HL-60/S4 (cell line): Measurements from ENCODE around the gene SHC2.
"Not testable (repeated sequence)": the region's sequence is repeated elsewhere in the genome, so short reads cannot be mapped to it uniquely, and the experiment has no call there.

Experiments
- in situ Hi-C: fragments of 300-500 bp; cut with MboI; formaldehyde crosslinking; loops from 2 replicates; pipeline ENCODE4 v1.14.3; 2022; ENCODE audit warnings: low sequenced_read_pairs

SHC2 gene

DNA sequence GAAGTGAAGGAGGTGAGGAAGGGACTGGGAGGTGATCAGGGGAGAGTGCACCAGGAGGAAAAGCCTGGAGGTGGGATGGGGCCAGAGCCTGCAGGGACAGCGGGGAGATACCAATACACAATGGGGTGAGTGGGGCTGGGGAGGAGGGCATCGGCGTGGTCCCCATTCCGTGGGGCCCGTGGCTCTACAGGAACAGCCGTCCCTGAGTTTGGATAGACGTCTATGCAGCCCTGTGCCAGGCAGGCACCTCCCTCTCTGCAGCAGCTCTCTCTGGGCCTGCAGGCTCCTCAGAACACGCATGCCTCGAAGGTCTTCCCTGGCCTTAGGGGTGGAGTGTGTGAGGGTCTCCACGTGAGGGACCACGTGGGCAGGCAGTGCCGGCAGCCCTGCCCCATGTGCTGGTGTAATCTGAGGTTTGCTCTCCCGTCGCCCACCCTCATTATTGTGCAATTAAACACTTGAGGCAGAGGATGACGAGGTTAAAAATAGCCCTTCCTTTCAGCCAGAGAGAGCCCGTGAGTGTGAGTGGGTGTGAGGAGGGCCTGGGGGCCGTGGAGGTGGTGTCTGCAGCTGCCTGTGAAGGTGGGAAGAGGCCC lies 68.4 kb downstream of the SHC2 start:
- in situ Hi-C loops = no loop called here

DNA sequence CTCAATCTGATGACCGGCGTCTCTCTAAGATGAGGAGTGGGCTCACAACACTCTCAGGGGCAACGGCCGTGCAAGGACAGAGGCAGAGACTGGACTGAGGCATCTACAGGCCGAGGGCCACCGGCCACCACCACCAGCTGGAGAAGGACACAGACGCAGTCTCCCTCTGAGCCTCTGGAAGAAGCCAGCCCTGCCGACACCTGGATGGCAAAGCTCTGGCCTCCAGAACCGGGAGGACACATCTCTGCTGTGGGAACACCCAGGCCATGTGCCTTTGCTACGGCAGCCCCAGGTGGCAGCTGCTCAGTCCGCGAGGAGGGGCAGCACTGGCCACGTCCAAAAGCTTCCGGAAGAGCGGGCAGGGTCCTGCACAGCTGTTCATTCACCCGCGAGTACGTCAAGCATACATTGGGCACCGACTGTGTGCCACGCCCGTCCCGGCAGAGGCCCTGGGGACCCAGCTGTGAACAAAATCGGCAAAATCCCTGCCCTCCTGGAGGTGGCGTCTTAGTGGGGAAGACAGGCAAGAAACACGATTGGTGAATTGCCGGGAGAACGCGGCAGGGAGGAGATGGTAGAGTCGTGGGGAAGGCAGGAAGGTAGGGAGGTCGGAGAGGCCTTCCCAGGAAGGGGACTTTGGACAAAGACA lies 69.0 kb downstream of the SHC2 start:
- in situ Hi-C loops = no loop called here

DNA sequence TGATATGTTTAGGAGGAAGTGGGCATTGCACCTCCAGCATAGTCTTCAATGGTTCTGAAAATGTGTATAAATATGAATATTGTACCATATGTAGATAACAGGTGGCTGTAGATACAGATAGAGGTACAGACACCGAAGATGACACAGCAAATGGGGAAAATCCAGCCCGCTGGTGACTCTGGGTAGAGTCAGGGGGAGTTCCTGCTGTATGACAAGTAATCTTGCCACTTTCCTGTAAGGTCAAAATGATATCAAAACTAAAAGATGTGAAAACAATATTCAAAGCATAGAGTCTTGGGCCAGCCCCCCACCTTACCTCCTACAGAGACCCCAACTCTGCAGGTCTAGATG lies 69.7 kb downstream of the SHC2 start:
- in situ Hi-C loops = no loop called here

DNA sequence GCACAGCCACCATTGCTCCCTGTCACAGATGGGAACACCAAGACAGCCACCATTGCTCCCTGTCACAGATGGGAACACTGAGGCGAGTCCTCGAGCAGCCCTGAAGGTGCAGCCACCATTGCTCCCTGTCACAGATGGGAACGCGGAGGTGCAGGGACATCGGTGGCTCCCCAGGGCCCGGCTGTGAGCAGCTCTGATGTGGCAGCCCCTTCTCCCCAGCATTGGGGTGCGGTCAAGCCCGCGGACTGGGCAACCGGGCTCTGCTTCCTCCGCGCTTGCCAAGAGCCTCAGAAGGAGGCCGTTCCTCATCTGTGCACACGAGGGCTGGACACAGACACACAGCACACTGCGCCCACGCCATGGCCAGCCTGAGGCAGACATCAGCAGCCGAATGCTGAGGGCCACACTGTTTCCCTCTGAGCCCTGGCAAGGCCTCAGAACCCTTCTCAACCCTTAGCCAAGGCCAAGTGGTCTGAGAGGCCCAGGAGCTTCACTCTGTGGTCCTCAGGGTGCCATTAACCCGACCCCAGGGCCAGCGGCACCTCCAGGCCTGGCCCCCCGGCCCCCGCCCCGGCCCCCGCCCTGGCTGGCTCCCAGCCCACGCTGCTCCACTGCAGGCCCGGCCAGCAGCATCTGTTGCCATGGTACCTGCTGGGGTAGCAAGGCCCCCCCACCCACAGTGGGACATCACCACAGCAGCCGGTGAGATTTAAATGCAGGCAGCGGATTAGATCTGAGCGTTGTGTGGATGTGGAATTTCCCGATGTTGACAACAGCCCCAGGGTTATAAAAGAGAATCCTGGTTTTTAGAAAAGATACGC lies 70.2 kb downstream of the SHC2 start:
- in situ Hi-C loops = no loop called here

DNA sequence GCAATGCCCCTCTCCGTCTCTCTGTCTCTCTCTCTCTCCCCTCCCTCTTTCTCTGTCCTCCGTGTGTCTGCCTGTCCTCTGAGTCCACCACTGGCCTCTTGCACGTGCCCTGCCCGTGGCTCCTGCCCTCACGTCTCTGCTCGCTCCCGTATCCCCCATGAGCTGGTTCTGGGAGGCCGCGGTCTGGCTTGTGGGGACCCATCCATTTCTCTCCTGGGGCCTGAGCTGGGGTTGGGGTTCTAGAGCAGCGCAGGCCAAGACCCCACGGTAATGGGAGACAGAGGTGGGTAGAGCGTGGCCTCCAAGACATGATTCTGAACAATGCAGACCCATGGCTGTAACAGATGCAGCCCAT lies 70.9 kb downstream of the SHC2 start:
- in situ Hi-C loops = no loop called here

DNA sequence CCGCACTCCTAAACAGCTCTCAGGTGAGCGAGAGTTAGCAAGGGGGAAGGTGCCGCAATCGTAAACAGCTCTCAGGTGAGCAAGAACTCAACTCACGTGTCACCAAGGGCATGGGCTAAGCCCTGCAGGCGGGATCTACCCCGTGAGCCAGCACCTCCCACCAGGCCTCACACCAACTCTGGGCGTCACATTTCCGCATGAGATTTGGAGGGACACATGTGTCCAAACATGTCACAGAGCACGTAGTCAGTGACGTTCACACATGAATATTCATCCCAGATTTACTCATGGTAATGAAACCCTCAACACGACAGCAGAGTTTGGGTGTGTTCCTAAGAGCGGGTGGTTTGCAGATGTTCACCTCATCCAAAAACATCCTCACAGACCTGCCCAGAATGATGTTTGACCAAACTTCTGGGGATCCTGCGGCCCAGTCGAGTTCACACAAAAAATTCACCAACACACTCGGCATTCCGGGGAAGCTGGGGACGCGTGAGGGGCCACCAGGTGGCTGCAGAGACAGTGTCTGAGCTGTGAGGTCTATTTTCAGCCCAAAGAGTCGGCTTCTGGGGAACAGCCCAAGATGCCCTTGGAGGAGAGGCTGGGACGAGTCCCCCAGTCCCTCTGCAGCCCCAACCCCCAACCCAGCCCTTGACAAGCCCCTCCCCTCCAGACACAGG lies 71.4 kb downstream of the SHC2 start:
- in situ Hi-C loops = no loop called here

DNA sequence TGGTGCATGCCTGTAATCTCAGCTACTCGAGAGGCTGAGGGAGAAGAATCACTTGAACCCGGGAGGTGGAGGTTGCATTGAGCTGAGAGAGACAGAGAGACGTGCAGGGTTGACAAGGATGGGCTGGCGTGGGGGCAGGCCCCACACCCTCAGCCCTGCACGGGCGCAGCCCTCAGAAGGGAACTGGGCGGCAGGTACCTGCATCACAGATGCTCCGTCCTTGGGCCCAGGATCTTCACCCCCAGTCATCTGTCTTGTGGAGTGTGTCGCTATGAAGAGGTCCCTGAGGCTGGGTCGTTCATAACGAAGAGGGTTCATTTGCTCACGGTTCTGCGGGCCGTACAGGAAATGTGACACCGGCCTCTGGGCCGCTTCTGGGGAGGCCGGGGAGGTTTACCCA lies 72.1 kb downstream of the SHC2 start:
- in situ Hi-C loops = no loop called here

DNA sequence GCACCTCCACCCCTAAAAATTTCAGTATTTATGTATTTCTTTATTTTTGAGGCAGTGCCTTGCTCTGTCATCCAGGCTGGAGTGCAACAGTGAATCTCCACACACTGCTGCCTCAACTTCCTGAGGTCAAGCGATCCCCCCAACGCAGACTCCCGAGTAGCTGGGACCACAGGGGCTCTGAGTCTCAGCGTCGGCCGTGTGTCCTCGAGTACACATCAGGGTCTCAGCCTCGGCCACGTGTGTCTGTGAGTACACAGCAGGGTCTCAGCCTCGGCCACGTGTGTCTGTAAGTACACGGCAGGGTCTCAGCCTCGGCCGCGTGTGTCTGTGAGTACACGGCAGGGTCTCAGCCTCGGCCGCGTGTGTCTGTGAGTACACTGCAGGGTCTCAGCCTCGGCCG lies 73.1 kb downstream of the SHC2 start:
- in situ Hi-C loops = no loop called here

DNA sequence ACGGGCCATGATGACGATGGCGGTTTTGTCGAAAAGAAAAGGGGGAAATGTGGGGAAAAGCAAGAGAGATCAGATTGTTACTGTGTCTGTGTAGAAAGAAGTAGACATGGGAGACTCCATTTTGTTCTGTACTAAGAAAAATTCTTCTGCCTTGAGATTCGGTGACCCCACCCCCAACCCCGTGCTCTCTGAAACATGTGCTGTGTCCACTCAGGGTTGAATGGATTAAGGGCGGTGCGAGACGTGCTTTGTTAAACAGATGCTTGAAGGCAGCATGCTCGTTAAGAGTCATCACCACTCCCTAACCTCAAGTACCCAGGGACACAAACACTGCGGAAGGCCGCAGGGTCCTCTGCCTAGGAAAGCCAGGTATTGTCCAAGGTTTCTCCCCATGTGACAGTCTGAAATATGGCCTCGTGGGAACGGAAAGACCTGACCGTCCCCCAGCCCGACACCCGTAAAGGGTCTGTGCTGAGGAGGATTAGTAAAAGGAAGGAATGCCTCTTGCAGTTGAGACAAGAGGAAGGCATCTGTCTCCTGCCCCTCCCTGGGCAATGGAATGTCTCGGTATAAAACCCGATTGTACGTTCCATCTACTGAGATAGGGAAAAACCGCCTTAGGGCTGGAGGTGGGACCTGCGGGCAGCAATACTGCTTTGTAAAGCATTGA lies 74.1 kb downstream of the SHC2 start:
- in situ Hi-C loops = not testable (repeated sequence)

DNA sequence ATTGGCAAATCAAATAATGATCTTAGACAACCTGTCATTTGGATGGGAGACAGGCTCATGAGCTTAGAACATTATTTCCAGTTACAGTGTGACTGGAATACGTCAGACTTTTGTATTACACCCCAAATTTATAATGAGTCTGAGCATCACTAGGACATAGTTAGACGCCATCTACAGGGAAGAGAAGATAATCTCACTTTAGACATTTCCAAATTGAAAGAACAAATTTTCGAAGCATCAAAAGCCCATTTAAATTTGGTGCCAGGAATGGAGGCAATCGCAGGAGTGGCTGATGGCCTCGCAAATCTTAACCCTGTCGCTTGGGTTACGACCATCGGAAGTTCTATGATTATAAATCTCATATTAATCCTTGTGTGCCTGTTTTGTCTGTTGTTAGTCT lies 74.6 kb downstream of the SHC2 start:
- in situ Hi-C loops = not testable (repeated sequence)

DNA sequence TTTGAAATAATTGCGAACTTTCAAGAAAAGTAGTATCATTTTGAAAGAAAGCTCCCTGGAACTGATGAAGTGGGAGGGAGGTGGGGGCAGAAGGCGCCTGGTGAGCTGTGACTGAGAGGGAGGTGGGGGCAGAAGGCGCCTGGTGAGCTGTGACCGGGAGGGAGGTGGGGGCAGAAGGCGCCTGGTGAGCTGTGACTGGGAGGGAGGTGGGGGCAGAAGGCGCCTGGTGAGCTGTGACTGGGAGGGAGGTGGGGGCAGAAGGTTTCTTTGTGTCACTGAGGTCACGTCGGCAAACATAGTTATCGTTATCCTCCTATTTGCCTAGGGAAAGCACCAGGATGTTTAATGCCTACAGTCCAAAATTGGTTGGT lies 76.0 kb downstream of the SHC2 start:
- in situ Hi-C loops = no loop called here

DNA sequence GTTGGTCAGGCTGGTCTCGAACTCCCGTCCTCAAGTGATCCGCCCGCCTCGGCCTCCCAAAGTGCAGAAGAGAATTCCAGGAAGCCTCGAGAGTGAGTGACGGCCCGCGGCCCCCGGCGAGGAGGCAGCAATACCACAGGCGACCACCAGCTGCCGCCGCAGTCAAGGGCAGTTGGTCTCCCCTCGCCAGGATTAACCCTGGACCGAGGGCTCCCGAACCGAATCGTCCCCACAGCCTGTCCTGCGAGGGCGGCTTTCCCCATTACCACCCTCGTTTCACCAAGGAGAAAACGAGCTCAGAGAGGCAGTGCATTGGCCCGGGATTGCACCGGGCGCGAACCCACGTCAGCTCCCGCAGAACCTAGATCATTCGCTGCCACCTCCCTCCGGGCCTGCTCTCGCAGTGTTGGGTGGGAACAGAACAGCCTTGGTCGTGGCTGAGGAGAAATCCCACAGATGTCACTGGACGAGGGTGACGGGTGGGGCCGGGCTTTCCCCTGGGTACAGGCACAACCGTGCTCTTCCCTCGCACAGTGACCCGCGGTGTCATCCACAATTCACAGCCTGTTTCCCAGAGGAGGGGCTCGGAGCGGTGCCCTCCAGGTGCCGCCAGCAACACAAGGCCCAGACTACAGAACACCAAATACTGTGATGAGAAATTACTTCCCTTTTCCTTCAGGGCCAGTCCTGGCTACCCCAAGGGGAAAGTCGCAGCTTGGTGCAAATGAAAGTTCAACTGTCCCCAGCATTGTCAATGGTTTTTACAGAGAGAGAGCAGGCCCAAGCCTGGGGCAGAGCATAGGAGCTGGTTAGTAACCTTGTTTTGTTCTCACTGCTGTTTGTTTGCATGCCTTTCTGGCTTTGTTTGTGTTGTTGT lies 76.7 kb downstream of the SHC2 start:
- in situ Hi-C loops = no loop called here

DNA sequence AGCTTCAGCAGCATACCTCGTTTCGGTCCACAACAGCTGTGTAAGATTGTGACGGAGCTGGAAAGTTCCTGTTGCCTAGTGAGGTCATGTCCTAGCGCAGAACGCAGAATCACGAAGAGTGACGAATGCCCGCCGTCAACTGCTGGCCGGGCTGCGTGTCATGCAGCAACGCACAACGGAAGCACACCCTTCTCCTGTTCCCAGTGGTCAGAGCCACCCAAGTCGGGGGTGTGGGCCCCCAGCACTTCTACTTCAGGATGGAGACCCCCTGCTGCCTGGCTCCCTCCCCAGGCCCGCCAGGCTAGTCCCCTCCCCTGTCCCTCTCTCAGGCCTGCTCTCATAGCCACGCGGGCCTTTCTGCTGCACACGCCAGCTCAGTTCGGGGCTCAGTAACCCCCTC lies 77.8 kb downstream of the SHC2 start:
- in situ Hi-C loops = no loop called here

DNA sequence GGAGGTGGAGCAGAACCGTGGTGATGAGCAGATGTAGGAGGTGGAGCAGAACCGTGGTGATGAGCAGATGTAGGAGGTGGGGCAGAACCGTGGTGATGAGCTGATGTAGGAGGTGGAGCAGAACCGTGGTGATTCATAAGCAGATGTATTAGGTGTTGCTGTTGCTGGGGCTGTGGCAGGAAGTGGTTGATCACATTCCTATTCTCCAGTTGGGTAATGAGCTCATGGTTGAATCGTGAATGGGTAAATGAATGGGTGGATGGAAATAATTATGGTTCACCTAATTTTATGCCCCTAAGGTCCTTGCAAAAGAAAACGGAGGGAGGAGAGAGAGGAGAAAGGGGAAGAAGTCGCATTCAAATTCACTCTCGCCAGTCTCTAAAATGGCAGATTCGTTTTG lies 78.3 kb downstream of the SHC2 start:
- in situ Hi-C loops = not testable (repeated sequence)

DNA sequence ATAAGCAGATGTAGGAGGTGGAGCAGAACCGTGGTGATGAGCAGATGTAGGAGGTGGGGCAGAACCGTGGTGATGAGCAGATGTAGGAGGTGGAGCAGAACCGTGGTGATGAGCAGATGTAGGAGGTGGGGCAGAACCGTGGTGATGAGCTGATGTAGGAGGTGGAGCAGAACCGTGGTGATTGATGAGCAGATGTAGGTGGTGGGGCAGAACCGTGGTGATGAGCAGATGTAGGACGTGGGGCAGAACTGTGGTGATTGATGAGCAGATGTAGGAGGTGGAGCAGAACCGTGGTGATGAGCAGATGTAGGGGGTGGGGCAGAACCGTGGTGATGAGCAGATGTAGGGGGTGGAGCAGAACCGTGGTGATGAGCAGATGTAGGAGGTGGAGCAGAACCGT lies 78.9 kb downstream of the SHC2 start:
- in situ Hi-C loops = not testable (repeated sequence)

DNA sequence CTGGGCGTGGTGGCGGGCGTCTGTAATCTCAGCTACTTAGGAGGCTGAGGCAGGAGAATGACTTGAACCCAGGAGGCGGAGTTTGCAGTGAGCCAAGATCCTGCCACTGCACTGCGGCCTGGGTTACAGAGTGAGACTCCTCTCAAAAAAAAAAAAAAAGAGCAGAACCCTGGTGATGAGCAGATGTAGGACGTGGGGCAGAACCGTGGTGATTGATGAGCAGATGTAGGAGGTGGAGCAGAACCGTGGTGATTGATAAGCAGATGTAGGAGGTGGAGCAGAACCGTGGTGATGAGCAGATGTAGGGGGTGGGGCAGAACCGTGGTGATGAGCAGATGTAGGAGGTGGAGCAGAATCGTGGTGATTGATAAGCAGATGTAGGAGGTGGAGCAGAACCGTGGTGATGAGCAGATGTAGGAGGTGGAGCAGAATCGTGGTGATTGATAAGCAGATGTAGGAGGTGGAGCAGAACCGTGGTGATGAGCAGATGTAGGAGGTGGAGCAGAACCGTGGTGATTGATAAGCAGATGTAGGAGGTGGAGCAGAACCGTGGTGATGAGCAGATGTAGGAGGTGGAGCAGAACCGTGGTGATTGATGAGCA lies 80.1 kb downstream of the SHC2 start:
- in situ Hi-C loops = not testable (repeated sequence)

DNA sequence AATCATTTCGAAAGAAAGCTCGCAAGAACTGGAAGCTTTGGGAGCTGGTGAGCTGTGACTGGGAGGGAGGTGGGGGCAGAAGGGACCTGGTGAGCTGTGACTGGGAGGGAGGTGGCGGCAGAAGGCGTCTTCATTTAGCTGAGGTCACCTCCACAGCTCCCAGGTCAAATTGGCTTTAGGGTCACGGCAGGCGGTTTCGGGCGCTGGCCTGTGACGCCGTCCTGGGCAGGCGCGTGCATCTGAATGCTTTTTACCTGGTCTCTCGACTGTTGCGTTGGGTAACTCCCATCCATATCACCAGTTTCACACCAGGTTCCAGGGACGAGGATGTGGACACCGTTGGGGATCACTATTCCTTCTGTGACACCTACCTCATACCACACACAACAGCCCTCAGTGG lies 81.0 kb downstream of the SHC2 start:
- in situ Hi-C loops = no loop called here

DNA sequence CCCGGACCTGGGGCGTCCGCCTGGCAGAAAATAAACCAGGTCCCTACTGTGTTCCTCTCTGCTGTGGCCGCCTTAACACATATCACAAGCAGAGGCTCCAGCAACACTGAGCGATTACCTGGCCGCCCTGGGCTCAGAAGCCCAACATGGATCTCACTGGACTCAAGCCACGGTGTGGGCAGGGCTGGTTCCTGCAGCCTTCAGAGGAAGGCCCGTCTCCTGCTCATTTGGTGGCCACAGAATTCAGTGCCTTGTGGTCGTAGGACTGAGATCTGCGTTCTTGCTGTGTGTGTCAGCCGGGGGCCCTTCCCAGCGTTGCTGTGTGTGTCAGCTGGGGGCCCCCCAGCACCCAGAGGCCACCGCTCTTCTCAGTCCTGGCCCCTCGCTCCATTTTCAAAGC lies 82.1 kb downstream of the SHC2 start:
- in situ Hi-C loops = no loop called here

DNA sequence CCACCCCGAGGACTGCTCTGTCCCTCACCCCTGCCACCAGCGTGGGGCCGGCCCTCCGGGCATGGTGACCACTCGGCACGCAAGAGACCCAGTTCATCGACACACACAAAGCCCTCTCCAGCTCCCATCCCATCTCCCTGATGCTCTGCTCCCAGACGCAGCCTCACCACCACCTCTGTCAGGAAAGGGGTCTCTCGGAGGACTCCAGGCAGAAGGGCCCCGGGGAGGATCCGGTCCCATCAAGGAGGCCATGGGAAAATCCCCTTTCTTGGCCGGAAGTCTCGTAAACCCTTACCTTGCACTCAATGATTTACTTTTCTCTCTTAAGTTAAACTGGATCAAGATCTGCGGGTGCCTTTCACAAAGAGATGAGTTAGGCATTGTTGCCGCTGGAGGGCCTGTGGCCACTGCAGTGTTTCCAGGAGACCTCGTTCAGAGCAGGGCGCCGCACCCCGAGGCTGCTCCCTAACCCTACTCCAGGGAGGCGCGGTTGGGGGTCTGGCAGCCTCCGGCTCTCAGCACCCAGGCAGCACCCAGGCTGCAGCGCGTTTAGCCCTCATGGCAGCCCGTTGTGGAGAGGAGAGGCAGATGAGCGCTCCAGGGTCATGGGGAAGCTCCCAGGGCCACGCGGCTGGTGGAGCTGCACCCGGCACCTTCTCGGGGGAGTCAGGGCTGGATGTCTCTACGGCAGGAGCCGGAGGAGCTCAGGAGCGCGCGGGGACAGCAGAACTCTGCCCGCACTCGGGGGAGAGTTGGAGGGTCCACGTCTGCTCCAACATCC lies 82.8 kb downstream of the SHC2 start:
- in situ Hi-C loops = no loop called here
